ENCODE measurements around the gene TNFRSF6B. TPM values are rescaled to one million over a fixed set of nuclear protein-coding genes. Genes with fewer than 3 reads are reported as not detected.

The TNFRSF6B gene
- total RNA-seq, 1 donor from 2014 or later, result not detected

GRCh38 chr20:63701329-63702035, 5.0 kb downstream of the TNFRSF6B start:
- no peak for ATAC-seq (ENCODE audit: low read depth)
- H3K36me3 Mint-ChIP-seq (ENCODE audit: low read depth), result peaks cover 29% of the 10 kb centered on the region
- CTCF ChIA-PET, result no interaction called here
- no peaks in the 10 kb centered on the region for H3K9me3 Mint-ChIP-seq
- intact Hi-C loops (cut with micrococcal nuclease), result no loop called here
- H3K27me3 Mint-ChIP-seq, result no peaks in the 10 kb centered on the region
- H3K27ac Mint-ChIP-seq, result no peak overlapping the region
- TF ChIP-seq CTCF (IDR thresholded peaks at IDR 0.05), result no peak
- peaks cover 24% of the 10 kb centered on the region for H3K4me1 Mint-ChIP-seq
- no peak overlapping the region for H3K4me3 Mint-ChIP-seq
- POLR2A ChIA-PET, result interaction anchor here (0.5 to 0.6 kb wide), 2 partner anchors 26 to 180 kb away, joined by 3 read pairs; no protein-coding TSS in a partner anchor
- no peak for DNase-seq

GRCh38 chr20:63702036-63702665, 5.7 kb downstream of the TNFRSF6B start:
- H3K4me1 Mint-ChIP-seq, result peaks cover 26% of the 10 kb centered on the region
- H3K9me3 Mint-ChIP-seq, result no peaks in the 10 kb centered on the region
- CTCF ChIA-PET, result no interaction called here
- H3K27me3 Mint-ChIP-seq, result no peaks in the 10 kb centered on the region
- peaks cover 33% of the 10 kb centered on the region for H3K36me3 Mint-ChIP-seq (ENCODE audit: low read depth)
- ATAC-seq (ENCODE audit: low read depth), result no peak
- intact Hi-C loops (cut with micrococcal nuclease), result no loop called here
- POLR2A ChIA-PET, result interaction anchor here (0.5 to 0.7 kb wide), 3 partner anchors 25 to 254 kb away, joined by 3 read pairs; partner anchors contain the start of gene UCKL1
- DNase-seq, result no peak
- TF ChIP-seq CTCF (IDR thresholded peaks at IDR 0.05), result no peak
- no peak overlapping the region for H3K4me3 Mint-ChIP-seq
- H3K27ac Mint-ChIP-seq, result no peak overlapping the region

DNA sequence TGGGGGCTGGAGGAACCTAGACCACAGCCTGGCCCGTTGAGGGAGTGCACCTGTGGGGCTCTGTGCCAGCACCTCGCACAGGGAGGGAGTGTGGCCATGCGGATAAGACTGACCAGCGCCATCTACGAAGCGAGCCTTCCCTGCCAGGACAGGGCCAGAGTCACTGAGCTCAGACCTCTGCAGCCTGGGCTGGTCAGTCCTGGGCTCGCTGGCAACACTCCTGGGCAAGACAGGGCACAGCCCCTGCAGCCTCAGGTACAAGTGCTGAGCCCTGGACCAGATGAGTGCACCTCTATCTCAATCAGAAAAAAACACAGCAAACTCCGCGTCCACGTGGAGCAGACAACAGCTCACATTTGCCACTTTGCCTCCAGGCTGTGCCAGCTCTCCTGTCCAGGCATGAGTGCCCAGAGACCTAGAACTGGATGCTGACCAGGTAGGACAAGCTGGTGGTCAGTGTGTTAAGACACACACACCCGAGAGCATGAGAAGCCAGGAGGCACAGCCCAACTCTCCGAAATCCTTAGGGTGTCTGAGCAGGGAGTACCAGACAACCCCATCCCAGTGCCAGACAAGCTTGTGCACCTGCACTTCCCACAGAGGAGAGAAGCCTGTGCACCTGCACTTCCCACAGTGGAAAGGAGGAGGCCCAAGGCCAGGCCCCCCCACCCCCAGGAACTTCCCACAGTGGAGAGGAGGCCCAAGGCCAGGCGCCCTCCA, 6.5 kb downstream of the TNFRSF6B start:
- Mint-ChIP-seq H3K27me3 (no peaks in the 10 kb centered on the region), H3K27ac (no peak overlapping the region), H3K4me3 (no peak overlapping the region), H3K36me3 (ENCODE audit: low read depth) (peaks cover 33% of the 10 kb centered on the region), H3K4me1 (peaks cover 24% of the 10 kb centered on the region), H3K9me3 (no peaks in the 10 kb centered on the region)
- intact Hi-C loops (cut with micrococcal nuclease), result no loop called here
- no peak for ATAC-seq (ENCODE audit: low read depth)
- no peak for TF ChIP-seq CTCF (IDR thresholded peaks at IDR 0.05)
- no peak for DNase-seq
- ChIA-PET POLR2A (interaction anchor here (0.7 to 0.9 kb wide), 2 partner anchors 253 to 963 kb away, joined by 3 read pairs; partner anchors contain the start of gene UCKL1), CTCF (no interaction called here)

- CTCF ChIA-PET, result no interaction called here
- no peak overlapping the region for H3K4me3 Mint-ChIP-seq
- H3K9me3 Mint-ChIP-seq, result no peaks in the 10 kb centered on the region
- no peak for DNase-seq
- intact Hi-C loops (cut with micrococcal nuclease), result no loop called here
- peaks cover 25% of the 10 kb centered on the region for H3K4me1 Mint-ChIP-seq
- H3K27me3 Mint-ChIP-seq, result no peaks in the 10 kb centered on the region
- ATAC-seq (ENCODE audit: low read depth), result no peak
- TF ChIP-seq CTCF (IDR thresholded peaks at IDR 0.05), result no peak
- peaks cover 33% of the 10 kb centered on the region for H3K36me3 Mint-ChIP-seq (ENCODE audit: low read depth)
- no peak overlapping the region for H3K27ac Mint-ChIP-seq
- POLR2A ChIA-PET, result interaction anchor here (0.9 kb wide), 1 partner anchor 964 kb away, joined by 3 read pairs; no protein-coding TSS in a partner anchor
Measured at GRCh38 chr20:63703471-63703975, 7.1 kb downstream of the TNFRSF6B start.

Measured in activated B cell treated with CpG ODN at 0.5 μM for 24 hours (primary cell).